ENCODE results near the gene STMN1.

DNA sequence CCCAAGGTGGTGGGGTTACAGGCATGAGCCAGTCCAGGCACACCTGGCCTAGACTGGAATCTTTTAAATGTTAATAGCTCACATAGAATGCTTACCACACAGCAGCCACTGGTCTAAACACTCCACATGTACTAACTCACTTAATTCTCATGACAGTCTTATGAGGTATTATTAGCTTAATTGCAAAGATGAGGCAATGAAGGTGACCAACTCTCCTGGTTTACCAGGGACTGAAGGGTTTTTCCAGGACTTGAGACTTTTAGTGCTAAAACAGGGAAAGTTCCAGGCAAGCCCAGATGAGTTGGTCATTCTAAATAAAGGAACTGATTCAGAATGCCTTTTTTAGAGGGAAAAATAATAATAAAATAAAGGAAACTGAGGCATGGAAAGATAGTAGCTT lies 7.0 kb upstream of the STMN1 start:
- TF ChIP-seq EZH2 (IDR thresholded peaks at IDR 0.05; ENCODE audit: low read depth), result no peak
- no peak for TF ChIP-seq CTCF (conservative IDR thresholded peaks at IDR 0.05)
